Measurements from ENCODE around the gene NSUN3.

- TF ChIP-seq ZC3H10 (CRISPR knock-in tag; IDR thresholded peaks at IDR 0.05) (no peak), RARB (CRISPR knock-in tag; IDR thresholded peaks at IDR 0.05) (no peak), TCF4 (CRISPR knock-in tag; IDR thresholded peaks at IDR 0.05; ENCODE audit: borderline replicate concordance) (no peak)
- TF ChIP-seq, protein P1, sequence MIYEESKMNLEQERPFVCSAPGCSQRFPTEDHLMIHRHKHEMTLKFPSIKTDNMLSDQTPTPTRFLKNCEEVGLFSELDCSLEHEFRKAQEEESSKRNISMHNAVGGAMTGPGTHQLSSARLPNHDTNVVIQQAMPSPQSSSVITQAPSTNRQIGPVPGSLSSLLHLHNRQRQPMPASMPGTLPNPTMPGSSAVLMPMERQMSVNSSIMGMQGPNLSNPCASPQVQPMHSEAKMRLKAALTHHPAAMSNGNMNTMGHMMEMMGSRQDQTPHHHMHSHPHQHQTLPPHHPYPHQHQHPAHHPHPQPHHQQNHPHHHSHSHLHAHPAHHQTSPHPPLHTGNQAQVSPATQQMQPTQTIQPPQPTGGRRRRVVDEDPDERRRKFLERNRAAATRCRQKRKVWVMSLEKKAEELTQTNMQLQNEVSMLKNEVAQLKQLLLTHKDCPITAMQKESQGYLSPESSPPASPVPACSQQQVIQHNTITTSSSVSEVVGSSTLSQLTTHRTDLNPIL (CRISPR knock-in tag; IDR thresholded peaks at IDR 0.05; ENCODE audit: low read depth) = no peak
These were observed 83.6 kb downstream of the NSUN3 start for GRCh38 chr3:94146455-94146854.
